CD4-positive, alpha-beta T cell (primary cell): Measurements from ENCODE around the gene CIDEB. TPM values are rescaled to one million over a fixed set of nuclear protein-coding genes. Genes with fewer than 3 reads are reported as not detected.

ENCODE experiments used
- ATAC-seq: fragments of 200-7000 bp; cut with Tn5 transposase; one replicate; pipeline ENCODE4 v1.10.0; 2022; ENCODE audit warnings: mild to moderate bottlenecking; ENCODE audit not compliant: poor library complexity
- CTCF ChIA-PET: fragments of 350-600 bp; sonication (Branson Sonifier 250); formaldehyde crosslinking; loops from one replicate; lab custom pipeline; 2021; ENCODE audit warnings: antibody characterized with exemption, inconsistent platforms; lab: Charles Lee
- POLR2A ChIA-PET: fragments of 350-600 bp; sonication (Branson Sonifier 250); formaldehyde crosslinking; loops from one replicate; lab custom pipeline; 2021; ENCODE audit warnings: antibody characterized with exemption, inconsistent platforms; lab: Charles Lee
- DNase-seq, 14 experiments: peaks; one replicate each; pipeline ENCODE4 v3.0.0-alpha.2; 2013 to 2020; ENCODE audit warnings: mixed read lengths in 2 of 14
- H3K27ac ChIP-seq, 2 donors: one replicate each; pipeline versions ENCODE4 v1.5.1 to v1.7.0; 2013; ENCODE audit warnings: low read length in 2 of 2, low read depth in 1 of 2, mild to moderate bottlenecking in 1 of 2
- H3K27me3 ChIP-seq, 2 experiments: 1 replicate in 1 of 2; 2 replicates in 1 of 2; pipeline versions ENCODE4 v1.6.1 to v1.7.0; 2013; ENCODE audit warnings: low read length in 2 of 2, control low read depth in 1 of 2, mild to moderate bottlenecking in 1 of 2, moderate library complexity in 1 of 2; ENCODE audit not compliant: insufficient read depth in 2 of 2, control insufficient read depth in 1 of 2
- H3K36me3 ChIP-seq: one replicate; pipeline ENCODE4 v1.6.1; 2013; ENCODE audit warnings: low read length, control low read depth; ENCODE audit not compliant: insufficient read depth
- H3K4me1 ChIP-seq: one replicate; pipeline ENCODE4 v1.6.1; 2013; ENCODE audit warnings: low read length, control low read depth; ENCODE audit not compliant: insufficient read depth
- H3K4me3 ChIP-seq: one replicate; pipeline ENCODE4 v1.5.1; 2013; ENCODE audit warnings: mild to moderate bottlenecking, low read length, moderate library complexity
- H3K9me3 ChIP-seq, 2 experiments: 1 replicate in 1 of 2; 2 replicates in 1 of 2; pipeline versions ENCODE4 v1.6.1 to v1.7.0; 2013; ENCODE audit warnings: low read length in 2 of 2, mild to moderate bottlenecking in 2 of 2, control low read depth in 1 of 2, moderate library complexity in 1 of 2; ENCODE audit not compliant: control insufficient read depth in 1 of 2, insufficient read depth in 1 of 2
- H3K27ac Mint-ChIP-seq: one replicate; pipeline ENCODE4 v1.8.0; 2020; ENCODE audit warnings: mixed read lengths
- H3K27me3 Mint-ChIP-seq: one replicate; pipeline ENCODE4 v1.8.0; 2021; ENCODE audit warnings: mixed read lengths
- H3K36me3 Mint-ChIP-seq: one replicate; pipeline ENCODE4 v1.8.0; 2021; ENCODE audit warnings: low read depth, mixed read lengths
- H3K4me1 Mint-ChIP-seq: one replicate; pipeline ENCODE4 v1.8.0; 2021; ENCODE audit warnings: low read depth, mixed read lengths
- H3K4me3 Mint-ChIP-seq: one replicate; pipeline ENCODE4 v1.8.0; 2020; ENCODE audit warnings: mild to moderate bottlenecking, mixed read lengths
- H3K9me3 Mint-ChIP-seq: one replicate; pipeline ENCODE4 v1.8.0; 2020; ENCODE audit warnings: mixed read lengths
- CTCF ChIP-seq: fragments of 200-600 bp; IDR thresholded peaks from one replicate; pipeline ENCODE4 v1.8.0; 2022; ENCODE audit warnings: antibody characterized with exemption, mild to moderate bottlenecking
- intact Hi-C, 2 experiments: fragments of 100-400 bp; cut with DNase I in 1 of 2; cut with micrococcal nuclease in 1 of 2; formaldehyde crosslinking; loops; one replicate each; pipeline versions ENCODE4 v1.15.1 to v1.9.0; 2023 to 2025; cut with DNase I, micrococcal nuclease
- total RNA-seq, 174 experiments: library from RNA in 2 of 174; stranded (reverse) in 2 of 174; gene quantifications; one replicate each; pipeline ENCODE4 v1.2.3 and lab custom pipeline; 2021 to 2026

CIDEB gene
- total RNA-seq, 2 experiments from 2014 or later = 7.4 to 9.2 TPM

DNA sequence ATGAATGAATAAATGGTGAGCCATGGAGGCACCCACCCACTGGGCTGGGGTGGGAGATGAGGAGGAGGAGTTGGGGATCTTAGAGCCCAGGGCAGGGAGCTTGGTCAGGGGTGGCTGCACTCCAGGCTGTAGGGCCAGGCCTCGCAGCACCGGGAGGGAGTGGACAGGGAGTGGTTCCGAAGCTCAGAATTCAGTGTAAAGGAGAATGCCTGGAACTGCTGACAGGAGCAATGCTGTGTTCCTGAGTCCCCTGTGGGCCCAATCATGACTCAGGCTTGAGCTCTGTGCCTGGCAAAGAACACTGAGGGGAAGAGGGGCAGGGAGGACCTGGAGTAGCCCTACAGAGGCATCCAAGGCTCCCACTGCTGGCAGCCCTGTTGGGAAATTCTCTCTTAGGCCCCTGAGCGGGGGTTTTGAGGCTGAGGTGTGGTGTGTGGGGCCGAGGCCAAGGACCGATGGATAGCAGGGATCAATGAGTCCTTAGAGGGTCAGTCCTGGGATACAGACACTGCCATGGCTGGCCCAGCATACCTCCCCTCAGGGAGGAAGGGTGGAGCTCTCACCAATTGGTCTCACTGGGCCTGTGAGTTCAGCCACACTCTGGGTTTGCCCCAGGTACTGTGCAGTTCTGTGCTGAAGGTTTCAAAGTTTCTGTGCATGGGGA lies 26.8 kb downstream of the CIDEB start:
- no peak for ATAC-seq
- no peaks in the 10 kb centered on the region for H3K27me3 ChIP-seq
- no peaks in the 10 kb centered on the region for H3K9me3 ChIP-seq
- H3K36me3 ChIP-seq = no peaks in the 10 kb centered on the region
- no peaks in the 10 kb centered on the region for H3K27me3 Mint-ChIP-seq
- POLR2A ChIA-PET = no interaction called here
- CTCF ChIA-PET = interaction anchor here (4.0 to 4.4 kb wide), 2 partner anchors 11 to 17 kb away, joined by 20 to 24 read pairs; partner anchors contain the start of genes DHRS1, NOP9 and RABGGTA
- DNase-seq = no peak
- H3K4me1 ChIP-seq = peaks cover 28% of the 10 kb centered on the region
- H3K9me3 Mint-ChIP-seq = no peaks in the 10 kb centered on the region
- intact Hi-C loops = no loop called here
- no peak for TF ChIP-seq CTCF
- H3K27ac Mint-ChIP-seq = no peak overlapping the region
- H3K27ac ChIP-seq = no peak overlapping the region
- H3K4me1 Mint-ChIP-seq = peaks cover 33% of the 10 kb centered on the region
- H3K36me3 Mint-ChIP-seq = no peaks in the 10 kb centered on the region
- H3K4me3 ChIP-seq = no peak overlapping the region
- H3K4me3 Mint-ChIP-seq = no peak overlapping the region

GRCh38 chr14:24279301-24280186 lies 28.2 kb downstream of the CIDEB start:
- no peak for TF ChIP-seq CTCF
- H3K27ac ChIP-seq = peak overlapping the region in 1 of 2 donors; percentile 33
- H3K36me3 ChIP-seq = no peaks in the 10 kb centered on the region
- peaks cover 33% of the 10 kb centered on the region for H3K4me1 Mint-ChIP-seq
- no peaks in the 10 kb centered on the region for H3K9me3 ChIP-seq
- H3K36me3 Mint-ChIP-seq = no peaks in the 10 kb centered on the region
- ChIA-PET POLR2A (interaction anchor here (0.5 to 1.1 kb wide), 4 partner anchors 8 to 164 kb away, joined by 3 read pairs; partner anchors contain the start of gene RABGGTA), CTCF (interaction anchor here (0.8 to 4.4 kb wide), 5 partner anchors 9 to 162 kb away, joined by 3 to 24 read pairs (median 8); partner anchors contain the start of genes DHRS1, NOP9, RABGGTA and TINF2)
- H3K27me3 ChIP-seq = no peaks in the 10 kb centered on the region
- ATAC-seq (peak; percentile 84), DNase-seq (peak in 12 of 14 experiments; percentile 23 to 87 (median 40))
- H3K4me3 Mint-ChIP-seq = no peak overlapping the region
- intact Hi-C loops = loop anchor here in 1 of 2 experiments (1.0 kb wide), 1 partner anchor 18 kb away; no protein-coding TSS in a partner anchor
- H3K9me3 Mint-ChIP-seq = no peaks in the 10 kb centered on the region
- H3K4me1 ChIP-seq = peaks cover 38% of the 10 kb centered on the region
- no peak overlapping the region for H3K4me3 ChIP-seq
- peak overlapping the region; percentile 81 for H3K27ac Mint-ChIP-seq
- no peaks in the 10 kb centered on the region for H3K27me3 Mint-ChIP-seq

- Mint-ChIP-seq H3K36me3 (no peaks in the 10 kb centered on the region), H3K27ac (peak overlapping the region; percentile 81), H3K9me3 (no peaks in the 10 kb centered on the region), H3K4me3 (no peak overlapping the region), H3K4me1 (peaks cover 44% of the 10 kb centered on the region), H3K27me3 (no peaks in the 10 kb centered on the region)
- ATAC-seq (no peak), DNase-seq (no peak)
- no peak for TF ChIP-seq CTCF
- Histone ChIP-seq H3K27me3 (no peaks in the 10 kb centered on the region), H3K36me3 (no peaks in the 10 kb centered on the region), H3K4me1 (peaks cover 49% of the 10 kb centered on the region), H3K27ac (no peak overlapping the region), H3K9me3 (no peaks in the 10 kb centered on the region), H3K4me3 (no peak overlapping the region)
- intact Hi-C loops = no loop called here
- ChIA-PET POLR2A (no interaction called here), CTCF (interaction anchor here (4.0 to 4.4 kb wide), 2 partner anchors 8 to 19 kb away, joined by 20 to 24 read pairs; partner anchors contain the start of genes DHRS1, NOP9 and RABGGTA)
These were observed 29.4 kb downstream of the CIDEB start for GRCh38 chr14:24278424-24278823.
